Iris pigment epithelial cell (primary cell): ENCODE results near the gene KCNQ1OT1.

Experiments
- DNase-seq: peaks from one replicate; pipeline ENCODE4 v3.0.0-alpha.2; 2011; ENCODE audit warnings: low read depth

KCNQ1OT1 gene

GRCh38 chr11:2719831-2720590 lies 20.2 kb upstream of the KCNQ1OT1 start:
- DNase-seq: no peak

GRCh38 chr11:2718817-2719438 lies 19.1 kb upstream of the KCNQ1OT1 start:
- DNase-seq: no peak

- no peak for DNase-seq
Measured at GRCh38 chr11:2717561-2718325, 17.9 kb upstream of the KCNQ1OT1 start.

GRCh38 chr11:2716376-2717095 lies 16.7 kb upstream of the KCNQ1OT1 start:
- DNase-seq: no peak

GRCh38 chr11:2715716-2716350 lies 16.0 kb upstream of the KCNQ1OT1 start:
- DNase-seq: no peak

GRCh38 chr11:2714871-2715270 lies 15.1 kb upstream of the KCNQ1OT1 start:
- no peak for DNase-seq

- no peak for DNase-seq
Measured at GRCh38 chr11:2714463-2714800, 14.6 kb upstream of the KCNQ1OT1 start.

GRCh38 chr11:2713661-2714462 lies 14.1 kb upstream of the KCNQ1OT1 start:
- DNase-seq: no peak

GRCh38 chr11:2713094-2713493 lies 13.3 kb upstream of the KCNQ1OT1 start:
- no peak for DNase-seq

- no peak for DNase-seq
Measured at GRCh38 chr11:2711161-2711560, 11.4 kb upstream of the KCNQ1OT1 start.

GRCh38 chr11:2709429-2709828 lies 9.6 kb upstream of the KCNQ1OT1 start:
- DNase-seq: peak; percentile 82

GRCh38 chr11:2708757-2709281 lies 9.0 kb upstream of the KCNQ1OT1 start:
- peak; percentile 29 for DNase-seq

- DNase-seq: no peak
Measured at GRCh38 chr11:2708151-2708581, 8.4 kb upstream of the KCNQ1OT1 start.

- DNase-seq: no peak
Measured at GRCh38 chr11:2707736-2708135, 7.9 kb upstream of the KCNQ1OT1 start.

- no peak for DNase-seq
Measured at GRCh38 chr11:2706321-2706720, 6.5 kb upstream of the KCNQ1OT1 start.

GRCh38 chr11:2704896-2705606 lies 5.3 kb upstream of the KCNQ1OT1 start:
- DNase-seq: no peak

- DNase-seq: no peak
Measured at GRCh38 chr11:2704356-2704755, 4.6 kb upstream of the KCNQ1OT1 start.

- peak; percentile 20 for DNase-seq
Measured at GRCh38 chr11:2703363-2704141, 3.8 kb upstream of the KCNQ1OT1 start.

- DNase-seq: no peak
Measured at GRCh38 chr11:2702771-2703362, 3.1 kb upstream of the KCNQ1OT1 start.
